Right atrium auricular region (tissue), 2 donors: ENCODE results near the gene TOP3B. TPM values are rescaled to one million over a fixed set of nuclear protein-coding genes. Genes with fewer than 3 reads are reported as not detected.
"Not testable (repeated sequence)": the region's sequence is repeated elsewhere in the genome, so short reads cannot be mapped to it uniquely, and the experiment has no call there.

ENCODE experiments used
- DNase-seq: peaks from one replicate; pipeline ENCODE4 v3.0.0-alpha.2; 2019; ENCODE audit warnings: low spot score
- H3K27ac ChIP-seq, 2 donors: fragments of 200-600 bp; sonication (generic); 1 replicate in 1 of 2; 2 replicates in 1 of 2; pipeline ENCODE4 v1.5.1; 2016 to 2019
- H3K27me3 ChIP-seq, 2 donors: fragments of 200-600 bp; sonication (generic); one replicate each; pipeline versions ENCODE4 v1.5.1 to v1.6.0; 2017 to 2019
- H3K36me3 ChIP-seq: fragments of 200-600 bp; sonication (generic); one replicate; pipeline ENCODE4 v1.5.1; 2016
- H3K4me1 ChIP-seq, 2 donors: fragments of 200-600 bp; sonication (generic); one replicate each; pipeline versions ENCODE4 v1.5.1 to v1.6.0; 2017 to 2019
- H3K4me3 ChIP-seq, 2 donors: fragments of 200-600 bp; sonication (generic); 1 replicate in 1 of 2; 2 replicates in 1 of 2; pipeline ENCODE4 v1.5.1; 2017 to 2019; ENCODE audit warnings: mild to moderate bottlenecking in 1 of 2, moderate library complexity in 1 of 2
- H3K9me3 ChIP-seq, 2 donors: fragments of 200-600 bp; sonication (generic); one replicate each; pipeline ENCODE4 v1.5.1; 2019
- total RNA-seq, 2 donors: library from RNA; depleted of rRNA; stranded (reverse); fragments of >200 nt; gene quantifications; one replicate each; pipeline ENCODE4 v1.1.0, GENCODE V29; 2016
- TF ChIP-seq, protein P1 (sequence below), 2 donors: fragments of 200-600 bp; sonication (generic); IDR thresholded peaks; one replicate each; pipeline ENCODE4 v1.5.1; 2019; ENCODE audit warnings: antibody characterized with exemption in 2 of 2

The TOP3B gene
- total RNA-seq, 2 donors from 2014 or later, result 11.5 to 12.3 TPM

- no peak for DNase-seq
- H3K27me3 ChIP-seq, result no peaks in the 10 kb centered on the region
- TF ChIP-seq, protein P1, sequence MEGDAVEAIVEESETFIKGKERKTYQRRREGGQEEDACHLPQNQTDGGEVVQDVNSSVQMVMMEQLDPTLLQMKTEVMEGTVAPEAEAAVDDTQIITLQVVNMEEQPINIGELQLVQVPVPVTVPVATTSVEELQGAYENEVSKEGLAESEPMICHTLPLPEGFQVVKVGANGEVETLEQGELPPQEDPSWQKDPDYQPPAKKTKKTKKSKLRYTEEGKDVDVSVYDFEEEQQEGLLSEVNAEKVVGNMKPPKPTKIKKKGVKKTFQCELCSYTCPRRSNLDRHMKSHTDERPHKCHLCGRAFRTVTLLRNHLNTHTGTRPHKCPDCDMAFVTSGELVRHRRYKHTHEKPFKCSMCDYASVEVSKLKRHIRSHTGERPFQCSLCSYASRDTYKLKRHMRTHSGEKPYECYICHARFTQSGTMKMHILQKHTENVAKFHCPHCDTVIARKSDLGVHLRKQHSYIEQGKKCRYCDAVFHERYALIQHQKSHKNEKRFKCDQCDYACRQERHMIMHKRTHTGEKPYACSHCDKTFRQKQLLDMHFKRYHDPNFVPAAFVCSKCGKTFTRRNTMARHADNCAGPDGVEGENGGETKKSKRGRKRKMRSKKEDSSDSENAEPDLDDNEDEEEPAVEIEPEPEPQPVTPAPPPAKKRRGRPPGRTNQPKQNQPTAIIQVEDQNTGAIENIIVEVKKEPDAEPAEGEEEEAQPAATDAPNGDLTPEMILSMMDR (IDR thresholded peaks at IDR 0.05), result no peak
- peaks cover 0 to 88% of the 10 kb centered on the region in 2 donors for H3K4me1 ChIP-seq
- H3K4me3 ChIP-seq, result no peak overlapping the region
- H3K9me3 ChIP-seq, result no peaks in the 10 kb centered on the region
- peaks cover 30% of the 10 kb centered on the region for H3K36me3 ChIP-seq
- H3K27ac ChIP-seq, result peak overlapping the region; percentile 94
Measured at GRCh38 chr22:21940521-21940920, 42.1 kb downstream of the TOP3B start.

DNA sequence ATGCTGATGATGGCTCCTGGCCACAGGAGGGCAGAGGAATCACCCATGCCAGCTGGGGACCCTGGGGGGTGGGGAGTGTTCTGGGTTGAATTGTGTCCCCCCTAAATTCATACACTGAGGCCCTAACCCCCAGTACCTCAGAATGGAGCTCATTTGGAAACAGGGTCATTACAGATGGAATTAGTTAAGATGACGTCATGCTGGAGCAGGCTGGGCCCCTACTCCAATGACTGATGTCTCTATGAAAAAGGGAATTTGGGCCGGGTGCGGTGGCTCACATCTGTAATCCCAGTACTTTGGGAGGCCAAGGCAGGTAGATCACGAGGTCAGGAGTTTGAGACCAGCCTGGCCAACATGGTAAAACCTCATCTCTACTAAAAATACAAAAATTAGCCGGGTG, 42.7 kb downstream of the TOP3B start:
- DNase-seq, H3K27me3 ChIP-seq, H3K9me3 ChIP-seq, H3K4me3 ChIP-seq: not testable (repeated sequence)
- peaks cover 0 to 83% of the 10 kb centered on the region in 2 donors for H3K4me1 ChIP-seq
- peak overlapping the region; percentile 94 for H3K27ac ChIP-seq
- peaks cover 29% of the 10 kb centered on the region for H3K36me3 ChIP-seq

DNA sequence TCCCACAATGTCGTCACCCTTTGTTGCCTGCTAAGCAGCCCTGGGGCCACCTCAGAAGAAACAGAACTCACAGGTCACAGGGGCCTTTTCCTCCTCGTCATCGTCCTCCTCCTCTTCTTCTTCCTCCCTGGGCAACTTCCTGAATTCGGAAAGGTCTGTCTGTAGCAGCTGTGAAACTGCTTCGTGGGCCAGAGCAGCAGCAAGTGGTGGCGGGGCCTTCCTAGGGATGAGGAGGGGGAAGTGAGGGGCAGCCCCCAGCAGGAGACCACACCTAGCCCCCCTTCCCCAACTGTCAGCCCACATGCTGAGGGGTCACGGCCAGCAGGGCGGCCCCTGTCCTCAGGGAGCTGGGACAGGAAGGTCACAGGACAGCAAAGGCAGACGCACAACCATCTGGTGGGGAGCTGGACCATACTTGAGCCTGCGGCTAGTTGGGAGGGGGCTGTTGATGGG, 43.1 kb downstream of the TOP3B start:
- H3K9me3 ChIP-seq, result no peaks in the 10 kb centered on the region
- H3K27ac ChIP-seq, result peak overlapping the region; percentile 94
- H3K27me3 ChIP-seq, result no peaks in the 10 kb centered on the region
- peaks cover 25% of the 10 kb centered on the region for H3K36me3 ChIP-seq
- TF ChIP-seq, protein P1 (IDR thresholded peaks at IDR 0.05), result no peak
- DNase-seq, result no peak
- H3K4me1 ChIP-seq, result peaks cover 0 to 83% of the 10 kb centered on the region in 2 donors
- H3K4me3 ChIP-seq, result no peak overlapping the region

DNA sequence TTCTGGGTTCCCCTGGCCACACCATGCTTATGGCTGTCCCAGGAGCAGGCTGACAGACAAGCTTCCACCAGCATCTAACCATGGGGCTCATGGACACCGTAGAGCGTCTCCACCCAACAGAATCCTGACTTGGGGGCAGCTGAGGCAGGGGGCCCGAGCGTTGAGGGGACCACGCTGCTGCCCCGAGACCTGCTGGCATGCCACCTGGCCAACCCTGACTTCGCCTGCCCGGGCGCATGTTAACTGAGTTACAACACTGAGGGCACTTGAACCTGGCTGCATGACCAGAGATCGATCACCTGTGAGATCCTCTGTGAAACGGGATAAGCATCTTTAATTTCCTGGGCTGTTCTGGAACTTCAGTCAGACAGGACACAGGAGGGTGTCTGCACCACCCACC, 43.7 kb downstream of the TOP3B start:
- Histone ChIP-seq H3K36me3 (peaks cover 22% of the 10 kb centered on the region), H3K27me3 (no peaks in the 10 kb centered on the region), H3K4me3 (peak overlapping the region in 1 of 2 donors; percentile 59), H3K9me3 (no peaks in the 10 kb centered on the region), H3K27ac (peak overlapping the region; percentile 94), H3K4me1 (peaks cover 0 to 80% of the 10 kb centered on the region in 2 donors)
- TF ChIP-seq, protein P1 (IDR thresholded peaks at IDR 0.05), result no peak
- DNase-seq, result no peak

DNA sequence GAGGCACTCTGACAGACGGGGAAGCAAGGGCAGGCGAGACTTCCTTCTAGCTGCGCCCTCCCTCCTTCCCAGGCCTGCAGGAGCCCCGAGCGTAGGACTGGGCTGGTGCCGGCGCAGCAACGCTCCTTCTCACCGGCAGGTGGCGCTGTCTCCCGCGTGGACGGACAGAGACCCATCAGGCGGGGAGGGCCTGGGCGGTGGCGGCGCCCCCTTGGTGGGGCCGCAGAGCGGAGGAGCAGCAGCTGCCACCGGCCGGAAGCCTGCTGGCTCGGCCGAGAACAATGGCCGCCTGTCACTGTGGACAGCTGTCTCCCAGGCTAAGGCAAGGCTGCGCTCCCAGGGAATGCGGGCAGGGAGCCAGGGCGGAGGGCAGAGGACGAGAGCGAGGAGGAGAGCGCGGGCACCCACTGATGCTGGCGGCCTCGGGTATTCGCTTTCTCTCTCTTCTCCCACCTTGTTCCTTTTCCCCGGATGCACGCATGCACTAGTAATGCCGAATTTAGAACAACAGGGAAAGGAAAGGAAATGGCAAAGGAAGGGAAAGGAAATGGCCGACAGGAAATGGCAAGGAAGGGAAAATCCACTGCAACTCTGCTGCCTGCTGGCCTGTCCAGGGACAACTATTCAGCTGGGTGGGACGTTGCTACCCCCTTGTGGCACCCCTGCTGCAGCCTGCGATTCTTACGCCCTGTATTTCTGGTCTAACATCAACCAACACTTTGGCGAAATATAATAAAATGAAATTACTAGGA, 44.3 kb downstream of the TOP3B start:
- Histone ChIP-seq H3K4me3 (peak overlapping the region; percentile 44 to 59), H3K9me3 (no peaks in the 10 kb centered on the region), H3K27ac (peak overlapping the region; percentile 94), H3K36me3 (peaks cover 29% of the 10 kb centered on the region), H3K27me3 (no peaks in the 10 kb centered on the region), H3K4me1 (peaks cover 0 to 73% of the 10 kb centered on the region in 2 donors)
- TF ChIP-seq, protein P1 (IDR thresholded peaks at IDR 0.05), result peak; percentile 86 to 98
- DNase-seq, result peak; percentile 94

DNA sequence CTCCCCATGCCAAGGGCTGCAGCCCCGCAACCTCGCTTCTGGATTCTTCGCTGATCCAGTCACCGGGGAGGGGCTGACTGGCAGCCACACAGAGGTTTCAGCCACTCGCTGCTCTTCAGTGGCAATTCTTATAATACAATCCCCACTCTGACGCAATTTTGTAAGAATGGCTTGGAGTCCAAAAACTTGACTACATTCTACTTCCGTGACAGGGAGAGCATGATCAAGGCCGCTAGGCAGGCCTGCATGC, 44.8 kb downstream of the TOP3B start:
- Histone ChIP-seq H3K4me1 (peaks cover 0 to 68% of the 10 kb centered on the region in 2 donors), H3K27me3 (no peaks in the 10 kb centered on the region), H3K9me3 (no peaks in the 10 kb centered on the region), H3K4me3 (peak overlapping the region; percentile 44 to 59), H3K27ac (peak overlapping the region; percentile 94), H3K36me3 (peaks cover 34% of the 10 kb centered on the region)
- peak; percentile 89 for DNase-seq
- TF ChIP-seq, protein P1 (IDR thresholded peaks at IDR 0.05), result no peak
